ENCODE results near the gene RPL31.

The RPL31 gene

DNA sequence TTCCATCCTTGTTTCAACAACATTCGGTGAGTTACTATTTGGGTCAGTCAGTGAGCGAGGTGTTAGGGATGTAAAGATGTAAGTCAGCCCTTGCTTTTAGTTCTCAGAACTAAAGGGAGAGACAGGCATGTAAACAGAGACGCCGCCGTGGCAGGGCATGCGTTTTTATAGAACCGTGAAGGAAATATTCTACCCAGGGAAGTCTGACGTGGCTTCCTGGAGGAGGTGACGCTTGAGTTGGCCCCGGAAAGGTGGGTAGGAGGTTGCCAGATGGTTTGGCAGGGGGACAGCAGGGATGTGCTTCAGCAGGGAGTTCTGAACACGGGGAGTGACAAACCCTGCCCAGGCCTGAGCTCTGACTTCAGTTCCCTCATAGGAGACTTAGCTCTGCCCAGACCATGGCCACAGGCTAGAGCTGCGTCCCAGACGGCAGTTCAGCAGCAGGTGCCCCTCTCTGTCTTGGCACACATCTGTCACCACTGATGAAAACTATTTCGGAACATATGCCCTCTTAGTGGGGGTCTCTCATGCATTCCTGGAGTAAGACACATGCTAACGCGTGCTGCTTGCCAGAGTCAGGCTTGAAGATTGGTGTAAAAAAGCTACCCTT is 23.4 kb upstream of the RPL31 start:
- no peak for DNase-seq (ENCODE audit: low spot score)
- in situ Hi-C loops (cut with MboI; ENCODE audit: low pct_unique_long_range_greater_than_20kb, low sequenced_read_pairs, unreplicated experiment): no loop called here
- TF ChIP-seq, protein P1, sequence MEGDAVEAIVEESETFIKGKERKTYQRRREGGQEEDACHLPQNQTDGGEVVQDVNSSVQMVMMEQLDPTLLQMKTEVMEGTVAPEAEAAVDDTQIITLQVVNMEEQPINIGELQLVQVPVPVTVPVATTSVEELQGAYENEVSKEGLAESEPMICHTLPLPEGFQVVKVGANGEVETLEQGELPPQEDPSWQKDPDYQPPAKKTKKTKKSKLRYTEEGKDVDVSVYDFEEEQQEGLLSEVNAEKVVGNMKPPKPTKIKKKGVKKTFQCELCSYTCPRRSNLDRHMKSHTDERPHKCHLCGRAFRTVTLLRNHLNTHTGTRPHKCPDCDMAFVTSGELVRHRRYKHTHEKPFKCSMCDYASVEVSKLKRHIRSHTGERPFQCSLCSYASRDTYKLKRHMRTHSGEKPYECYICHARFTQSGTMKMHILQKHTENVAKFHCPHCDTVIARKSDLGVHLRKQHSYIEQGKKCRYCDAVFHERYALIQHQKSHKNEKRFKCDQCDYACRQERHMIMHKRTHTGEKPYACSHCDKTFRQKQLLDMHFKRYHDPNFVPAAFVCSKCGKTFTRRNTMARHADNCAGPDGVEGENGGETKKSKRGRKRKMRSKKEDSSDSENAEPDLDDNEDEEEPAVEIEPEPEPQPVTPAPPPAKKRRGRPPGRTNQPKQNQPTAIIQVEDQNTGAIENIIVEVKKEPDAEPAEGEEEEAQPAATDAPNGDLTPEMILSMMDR (IDR thresholded peaks at IDR 0.05; ENCODE audit: extremely low read depth, insufficient read depth, missing control alignments): no peak

DNA sequence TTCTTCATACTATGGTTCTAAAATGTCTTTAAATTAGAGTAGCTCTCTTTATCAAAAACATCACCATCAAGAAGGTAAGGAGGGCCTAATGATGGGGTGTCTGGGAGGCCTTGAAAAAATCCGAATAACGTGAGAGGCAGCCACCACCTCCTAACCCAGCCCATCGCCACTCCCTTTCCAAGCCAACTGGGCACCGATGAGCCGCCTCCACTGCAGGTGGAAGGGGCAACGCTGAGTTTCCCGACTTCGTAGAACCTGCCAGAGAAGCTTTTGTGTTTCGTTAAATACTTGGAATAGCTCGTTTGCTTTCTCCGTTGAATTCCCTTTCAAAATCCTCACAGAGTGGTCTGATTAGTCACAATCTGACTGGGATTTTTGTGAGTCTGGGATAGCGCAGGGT is 22.0 kb upstream of the RPL31 start:
- in situ Hi-C loops (cut with MboI; ENCODE audit: low pct_unique_long_range_greater_than_20kb, low sequenced_read_pairs, unreplicated experiment): no loop called here
- TF ChIP-seq, protein P1 (IDR thresholded peaks at IDR 0.05; ENCODE audit: extremely low read depth, insufficient read depth, missing control alignments): no peak
- no peak for DNase-seq (ENCODE audit: low spot score)

DNA sequence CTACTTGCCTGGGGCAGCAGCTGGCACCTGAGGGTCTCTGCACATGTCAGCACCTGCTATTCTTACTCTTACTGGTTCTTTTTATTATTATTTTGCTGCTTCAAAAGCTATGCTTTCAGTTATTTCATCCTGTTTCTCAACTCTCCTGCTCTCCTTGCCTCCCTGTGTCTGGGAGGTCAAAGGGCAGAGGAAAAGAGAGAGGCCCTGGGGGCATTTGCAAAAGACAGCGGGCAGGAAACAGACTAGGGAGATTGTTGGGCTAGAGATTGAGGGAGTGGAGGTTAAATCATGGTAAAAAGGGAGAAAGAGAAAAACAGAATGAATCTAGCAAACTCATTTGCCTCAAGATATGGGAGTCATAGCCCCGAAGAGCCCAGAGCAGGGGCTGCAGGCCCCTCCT is 21.1 kb upstream of the RPL31 start:
- TF ChIP-seq, protein P1 (IDR thresholded peaks at IDR 0.05; ENCODE audit: extremely low read depth, insufficient read depth, missing control alignments): no peak
- no peak for DNase-seq (ENCODE audit: low spot score)
- in situ Hi-C loops (cut with MboI; ENCODE audit: low pct_unique_long_range_greater_than_20kb, low sequenced_read_pairs, unreplicated experiment): no loop called here

DNA sequence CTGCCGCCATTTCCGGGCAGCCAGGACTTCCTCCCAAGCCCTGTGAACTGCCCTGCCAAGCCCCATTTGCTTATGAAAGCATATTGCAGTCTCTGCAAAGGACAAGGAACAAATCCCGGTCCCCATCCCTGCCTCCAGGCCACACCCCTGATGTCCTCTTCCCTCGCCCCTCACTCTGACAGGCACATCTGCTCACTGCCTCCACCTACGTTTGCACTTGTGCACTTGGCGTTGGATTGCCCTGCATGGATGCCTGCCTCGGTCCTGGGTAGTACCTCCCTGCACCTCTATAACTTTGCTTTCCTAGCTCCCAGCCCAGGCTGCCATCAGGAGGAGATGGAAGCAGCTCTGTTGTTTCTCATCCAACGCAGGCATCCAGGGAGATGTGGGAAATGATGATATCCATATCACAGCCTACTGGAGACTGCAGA is 19.6 kb upstream of the RPL31 start:
- DNase-seq (ENCODE audit: low spot score): no peak
- in situ Hi-C loops (cut with MboI; ENCODE audit: low pct_unique_long_range_greater_than_20kb, low sequenced_read_pairs, unreplicated experiment): no loop called here
- TF ChIP-seq, protein P1 (IDR thresholded peaks at IDR 0.05; ENCODE audit: extremely low read depth, insufficient read depth, missing control alignments): no peak

DNA sequence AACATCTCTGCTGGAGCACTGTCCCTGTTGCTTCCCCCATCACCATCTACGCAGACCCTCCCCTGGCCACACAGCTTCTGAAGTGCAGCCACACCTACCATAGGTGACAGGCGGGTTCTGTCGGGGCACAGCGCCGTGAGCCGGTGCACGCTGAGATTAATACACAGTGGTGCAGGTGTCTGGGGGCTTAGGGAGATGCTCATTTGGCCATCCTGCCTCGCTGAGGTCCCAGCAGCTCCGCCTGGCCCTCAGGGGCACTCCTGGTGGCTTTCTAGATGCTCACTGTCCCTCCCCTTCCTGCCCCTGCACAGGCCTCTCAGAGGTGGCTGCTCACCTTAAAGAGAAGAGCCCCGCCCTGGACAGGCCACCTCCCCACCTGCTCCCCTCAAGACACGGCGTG is 18.9 kb upstream of the RPL31 start:
- TF ChIP-seq, protein P1 (IDR thresholded peaks at IDR 0.05; ENCODE audit: extremely low read depth, insufficient read depth, missing control alignments): no peak
- DNase-seq (ENCODE audit: low spot score): no peak
- in situ Hi-C loops (cut with MboI; ENCODE audit: low pct_unique_long_range_greater_than_20kb, low sequenced_read_pairs, unreplicated experiment): no loop called here

DNA sequence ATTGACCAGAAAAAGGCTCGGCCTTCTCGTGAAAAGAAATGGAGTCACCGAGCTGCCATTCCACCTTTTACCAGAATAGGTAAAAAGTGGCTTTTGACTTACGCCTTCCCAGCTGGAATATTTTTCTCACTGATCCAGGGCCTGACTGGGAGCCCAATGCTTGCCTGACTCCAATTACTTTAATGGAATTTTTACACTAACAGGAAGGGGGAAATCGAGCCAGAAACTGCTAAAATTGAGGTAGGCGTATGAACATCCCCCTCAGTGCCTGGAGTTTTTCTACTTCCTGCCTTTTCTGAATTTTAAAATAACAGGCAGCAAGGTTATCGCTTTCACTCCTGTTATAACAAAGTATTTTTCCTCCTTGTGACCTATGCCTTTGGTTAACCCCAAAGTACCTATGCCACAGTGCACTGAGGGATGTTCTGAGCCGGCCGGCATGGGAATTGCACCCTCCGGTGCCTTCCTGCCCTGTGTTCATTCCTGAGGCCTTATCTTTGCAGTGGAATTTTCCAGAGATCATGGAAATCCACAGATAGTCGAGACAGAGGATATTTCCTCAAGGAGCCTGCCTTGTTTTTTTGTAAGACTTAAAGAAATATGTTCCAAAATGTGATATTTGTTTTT is 18.3 kb upstream of the RPL31 start:
- DNase-seq (ENCODE audit: low spot score): no peak
- in situ Hi-C loops (cut with MboI; ENCODE audit: low pct_unique_long_range_greater_than_20kb, low sequenced_read_pairs, unreplicated experiment): no loop called here
- TF ChIP-seq, protein P1 (IDR thresholded peaks at IDR 0.05; ENCODE audit: extremely low read depth, insufficient read depth, missing control alignments): no peak

Measured in GM13977 (cell line).